GM21737 (cell line): ENCODE data around the gene NLGN1.

Experiments used
- ATAC-seq: cut with Tn5 transposase; IDR thresholded peaks from one replicate; pipeline ENCODE4 v1.9.1; 2021; ENCODE audit warnings: mild to moderate bottlenecking, moderate library complexity; ENCODE audit not compliant: unreplicated experiment

The NLGN1 gene

DNA sequence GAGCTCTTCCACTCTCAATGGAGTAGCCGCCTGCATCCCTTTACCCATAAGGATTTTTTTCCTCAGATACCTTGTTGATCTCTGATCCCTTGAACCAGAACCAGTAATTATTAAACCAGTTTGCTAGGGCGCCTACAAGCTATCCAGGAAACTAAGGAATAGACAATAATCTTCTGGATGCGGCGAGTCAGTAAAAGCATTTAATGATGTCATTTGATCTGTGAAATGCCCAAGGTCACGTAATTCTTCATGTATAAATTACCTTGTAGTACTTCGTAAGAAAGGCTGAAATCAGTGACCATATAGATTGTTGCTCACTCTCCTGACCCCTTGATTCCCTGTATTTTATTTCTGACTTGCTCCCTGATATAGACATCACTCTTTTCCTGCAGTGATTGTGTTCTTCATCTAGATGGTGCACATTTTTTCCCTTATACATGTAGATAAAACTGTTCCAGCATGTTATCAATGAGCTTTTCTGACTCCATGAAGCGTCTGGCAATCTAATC is 913.0 kb downstream of the NLGN1 start:
- no peak for ATAC-seq

DNA sequence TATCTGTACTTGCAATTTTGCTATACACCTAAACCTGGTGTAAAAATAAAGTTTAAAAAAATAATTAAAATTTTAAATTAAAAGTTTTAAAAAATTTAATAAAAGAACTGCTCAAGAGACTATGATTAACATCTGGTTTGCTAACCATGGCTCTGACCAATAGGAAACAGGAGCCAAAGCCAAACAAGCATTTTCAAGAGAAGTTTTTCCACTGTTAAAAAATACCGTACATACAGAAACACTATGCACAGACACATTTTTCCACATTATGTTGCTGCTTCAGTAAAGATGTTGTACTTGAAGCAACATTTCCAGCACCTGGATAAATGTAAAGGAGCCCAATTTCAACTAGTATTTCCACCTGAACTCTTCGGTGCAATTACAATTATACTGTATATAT is 917.7 kb downstream of the NLGN1 start:
- no peak for ATAC-seq

DNA sequence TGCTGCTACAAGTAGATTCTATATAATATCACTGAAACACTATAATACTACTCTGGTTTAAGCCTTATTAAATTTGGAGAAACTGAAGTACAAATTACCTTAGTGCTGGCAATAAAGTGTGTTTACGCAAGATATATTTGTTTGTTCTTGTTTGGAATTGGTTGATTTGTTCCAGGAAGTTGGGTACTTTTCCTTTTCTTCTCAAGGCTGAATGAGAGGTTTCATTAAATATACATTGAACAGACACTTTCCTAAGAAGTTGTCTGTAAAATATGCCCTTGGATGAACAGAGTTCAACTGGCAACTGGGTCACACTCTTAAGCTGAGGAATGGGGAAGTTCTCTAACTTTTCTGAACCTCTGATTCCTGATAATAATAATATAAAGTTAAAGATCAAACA is 919.5 kb downstream of the NLGN1 start:
- no peak for ATAC-seq

DNA sequence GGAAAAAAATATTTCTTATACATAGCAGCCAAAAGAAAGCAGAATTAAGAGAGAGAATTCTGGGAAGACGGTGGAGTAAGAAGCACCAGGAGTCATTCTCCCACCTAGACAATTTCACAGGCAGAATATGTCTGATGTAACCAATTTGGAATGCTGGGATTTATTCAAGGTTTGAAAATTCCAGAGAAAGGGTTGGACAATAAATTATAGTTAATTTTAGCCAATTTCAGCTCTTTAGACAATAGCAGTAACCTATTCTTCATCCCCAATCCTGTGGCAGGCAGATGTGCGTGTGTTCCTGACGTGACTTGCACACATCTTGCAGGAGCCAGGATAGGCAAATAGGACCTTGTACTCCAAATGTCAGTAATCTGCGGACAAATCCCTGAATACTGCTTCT is 920.6 kb downstream of the NLGN1 start:
- ATAC-seq = no peak

DNA sequence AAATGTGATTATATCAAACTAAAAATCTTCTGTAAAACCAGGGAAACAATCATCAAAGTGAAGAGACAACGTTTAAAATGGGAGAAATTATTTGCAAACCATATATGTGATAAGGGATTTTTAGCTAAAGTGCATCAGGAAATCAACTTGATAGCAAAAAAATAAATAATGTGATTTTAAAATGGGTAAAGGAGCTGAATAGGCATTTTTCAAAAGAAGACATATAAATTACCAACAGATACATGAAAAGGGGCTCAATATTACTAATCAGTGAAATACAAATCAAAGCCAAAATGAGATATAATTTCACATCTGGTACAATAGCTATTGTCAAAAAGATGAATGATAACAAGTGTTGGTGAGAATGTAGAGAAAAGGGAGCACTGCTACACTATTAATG is 924.0 kb downstream of the NLGN1 start:
- no peak for ATAC-seq

DNA sequence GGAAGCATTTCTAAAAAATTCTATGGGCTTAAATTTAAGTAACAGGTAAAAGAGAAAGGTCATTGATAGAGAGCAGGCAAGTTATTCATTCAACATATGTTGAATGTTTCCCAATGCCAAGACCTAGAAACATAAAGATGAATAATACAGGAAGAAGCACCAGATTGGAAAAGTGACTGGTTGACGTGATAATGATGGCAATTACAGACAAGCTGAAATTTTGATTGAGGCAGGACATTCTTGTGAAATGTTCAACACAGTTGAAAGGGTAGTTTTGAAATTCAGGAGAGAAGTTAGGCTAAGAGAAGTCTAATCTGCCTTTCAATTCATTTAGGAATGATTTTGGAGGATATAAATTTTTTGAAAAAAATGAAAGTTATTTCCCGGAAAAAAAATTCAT is 925.2 kb downstream of the NLGN1 start:
- no peak for ATAC-seq

DNA sequence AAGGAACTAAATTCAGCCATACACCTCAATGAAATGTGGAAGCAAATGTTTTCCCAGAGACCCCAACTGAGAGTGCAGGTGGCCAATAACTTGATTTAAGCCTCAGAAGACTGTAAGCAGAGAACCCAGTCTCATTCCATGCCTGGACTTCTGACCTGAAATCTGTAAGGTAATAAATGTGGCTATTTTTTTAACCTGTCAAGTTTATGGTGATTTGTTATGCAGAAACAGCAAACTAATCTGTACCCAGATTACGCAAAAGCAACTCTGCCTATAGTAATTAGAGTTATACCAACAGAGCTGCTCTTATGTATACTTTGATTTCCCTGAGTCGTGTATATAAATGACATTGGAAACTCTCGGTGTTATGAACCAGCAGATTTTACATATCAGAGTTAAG is 927.6 kb downstream of the NLGN1 start:
- ATAC-seq = no peak

DNA sequence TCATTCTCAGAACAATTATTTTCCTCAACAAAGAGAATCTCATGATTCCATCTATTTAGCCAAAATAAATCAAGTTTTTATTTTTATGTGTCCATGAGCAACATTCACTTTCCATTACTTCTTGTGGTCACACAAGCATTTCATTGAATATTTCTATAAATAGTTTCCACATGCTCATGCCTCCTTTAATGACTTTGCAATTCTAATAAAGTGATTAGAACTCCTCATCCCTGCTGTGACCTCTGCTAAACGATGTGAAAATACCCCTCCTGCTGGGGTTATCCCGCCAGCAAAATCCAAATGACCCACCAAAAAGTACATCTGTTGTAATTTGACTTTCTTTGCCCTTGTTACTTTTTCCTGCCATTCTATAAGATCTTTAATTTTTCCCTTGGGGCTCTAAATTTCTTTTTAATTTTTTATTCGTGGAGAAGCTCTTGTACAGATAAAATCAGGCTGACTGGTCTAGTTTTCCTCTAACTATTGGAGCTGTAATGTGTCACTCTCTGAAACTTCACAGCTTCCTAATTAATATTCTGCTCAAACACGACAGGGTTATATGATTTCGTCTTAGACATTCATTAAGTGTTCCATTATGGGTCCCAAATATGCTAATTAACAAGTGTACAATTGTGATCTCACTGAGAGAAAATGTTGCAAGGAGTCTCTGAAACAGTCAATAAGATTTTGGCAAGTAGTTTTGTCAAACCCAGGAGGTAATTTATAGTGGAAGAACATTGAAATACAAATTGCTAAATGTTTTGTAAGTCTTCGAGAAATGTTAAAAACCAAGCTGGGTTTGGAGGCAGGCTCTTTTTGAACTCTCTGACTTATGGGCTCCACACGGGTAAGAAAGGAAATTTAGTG is 928.5 kb downstream of the NLGN1 start:
- no peak for ATAC-seq

DNA sequence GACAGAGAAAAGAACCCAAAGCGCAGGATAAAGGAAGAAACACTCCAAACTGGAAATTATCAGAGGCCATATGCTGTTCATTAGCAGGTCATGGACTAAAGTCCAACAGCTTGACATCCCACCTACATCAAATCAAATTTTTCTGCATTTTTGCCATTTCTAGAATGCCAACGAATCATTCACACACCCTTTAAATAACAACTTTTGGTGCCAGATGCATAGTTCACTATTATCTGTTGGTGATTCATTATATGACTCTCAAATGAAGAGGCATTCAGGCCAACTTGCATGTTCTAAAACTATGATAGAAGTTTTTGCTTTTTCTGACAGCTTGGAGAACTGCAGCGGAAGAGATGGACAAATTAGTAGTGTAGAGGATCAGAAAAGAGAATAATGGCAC is 931.8 kb downstream of the NLGN1 start:
- ATAC-seq = no peak

DNA sequence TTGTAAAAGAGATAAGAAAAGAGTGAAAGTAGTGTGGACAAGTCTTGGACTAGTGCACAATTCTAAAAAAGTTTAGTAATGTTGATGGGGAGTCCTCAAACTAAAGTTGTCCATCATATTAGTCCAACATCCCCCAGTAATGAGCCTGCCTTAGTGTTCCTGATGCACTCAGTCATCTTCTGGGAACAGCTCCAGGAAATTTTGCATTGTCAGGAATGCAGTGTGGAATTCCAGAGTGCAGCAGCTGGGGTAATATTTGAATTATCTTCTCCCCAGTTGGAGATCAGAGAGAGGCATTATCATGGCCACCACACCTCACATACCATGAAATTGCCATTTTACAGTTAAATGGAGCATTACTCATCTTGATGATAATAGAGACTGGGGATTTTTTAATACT is 932.8 kb downstream of the NLGN1 start:
- no peak for ATAC-seq

DNA sequence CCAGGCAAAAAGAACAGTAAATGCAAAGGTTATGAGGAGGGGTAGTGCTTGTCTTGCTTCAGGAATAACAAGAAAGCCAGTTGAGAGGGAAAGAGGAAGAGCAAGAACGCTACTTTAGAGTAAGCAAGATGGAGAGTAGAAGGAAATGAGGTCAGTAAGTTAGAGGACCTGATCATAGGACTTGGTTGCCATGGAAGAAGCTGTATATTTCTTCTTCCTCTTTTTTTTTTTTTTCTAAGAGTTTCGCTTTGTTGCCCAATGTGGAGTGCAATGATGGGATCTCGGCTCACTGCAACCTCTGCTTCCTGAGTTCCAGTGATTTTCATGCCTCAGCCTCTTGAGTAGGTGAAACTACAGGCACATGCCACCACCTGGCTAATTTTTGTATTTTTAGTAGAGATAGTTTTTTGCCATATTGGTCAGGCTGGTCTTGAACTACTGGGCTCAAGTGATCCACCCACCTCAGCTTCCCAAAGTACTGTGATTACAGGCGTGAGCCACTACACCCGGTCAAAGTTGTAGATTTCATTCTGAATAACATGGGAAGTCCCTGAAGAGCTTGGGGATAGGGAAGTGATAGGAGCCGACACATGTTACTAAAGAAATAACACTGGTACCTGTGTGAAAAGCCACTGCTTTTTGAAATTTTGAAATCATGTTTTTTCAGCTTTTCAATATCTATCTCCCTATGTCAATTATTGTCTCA is 933.7 kb downstream of the NLGN1 start:
- no peak for ATAC-seq

DNA sequence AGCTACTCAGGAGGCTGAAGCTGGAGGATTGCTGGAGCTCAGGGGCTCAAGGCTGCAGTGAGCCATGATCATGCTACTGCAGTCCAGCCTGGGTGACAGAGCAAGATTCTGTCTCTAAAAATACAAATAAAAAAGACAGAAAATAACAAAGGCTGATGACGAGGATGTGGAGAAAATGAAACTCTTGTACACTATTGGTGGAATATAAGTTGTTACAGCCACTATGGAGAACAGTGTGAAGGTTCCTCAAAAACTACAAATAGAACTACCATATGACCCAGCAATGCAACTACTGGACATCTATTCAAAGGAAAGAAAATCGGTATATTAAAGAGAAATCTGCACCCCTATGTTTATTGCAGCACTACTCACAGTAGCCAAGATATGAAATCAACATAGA is 934.8 kb downstream of the NLGN1 start:
- ATAC-seq = no peak

DNA sequence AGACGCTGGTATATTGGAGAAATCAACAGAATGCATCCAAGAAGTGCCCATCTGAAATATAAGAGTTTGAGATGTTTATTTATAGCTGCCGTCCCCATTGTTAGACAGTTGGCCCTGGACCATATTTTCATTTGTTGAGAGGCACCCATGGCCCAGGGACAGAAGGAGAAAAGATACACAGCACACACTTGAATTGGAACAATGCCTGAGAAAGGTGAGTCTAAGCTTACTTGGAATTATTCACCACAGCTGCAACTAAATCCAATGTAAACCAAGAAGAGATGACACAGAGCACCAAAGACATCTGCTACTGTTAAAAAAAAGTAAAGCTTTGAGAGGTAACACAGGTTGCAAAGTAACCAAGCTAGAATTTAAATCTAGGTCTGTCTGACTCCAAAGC is 936.1 kb downstream of the NLGN1 start:
- no peak for ATAC-seq

DNA sequence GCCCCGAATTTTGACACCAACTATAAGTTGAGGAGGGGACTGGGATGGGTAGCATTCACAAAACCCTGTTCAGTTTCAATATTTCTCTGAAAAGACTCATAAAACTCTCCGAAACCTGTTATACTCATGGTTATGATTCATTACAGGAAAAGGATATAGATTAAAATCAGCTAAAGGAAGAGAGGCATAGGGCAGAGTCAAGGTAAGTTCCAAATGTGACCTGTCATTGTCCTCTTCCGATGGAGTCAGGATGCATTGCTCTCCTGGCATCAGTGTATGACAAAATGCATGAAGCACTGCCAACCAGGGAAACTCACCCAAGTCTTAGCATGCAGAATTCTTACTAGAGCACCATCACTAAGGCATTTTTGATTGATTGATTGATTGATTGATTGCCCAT is 936.6 kb downstream of the NLGN1 start:
- no peak for ATAC-seq

DNA sequence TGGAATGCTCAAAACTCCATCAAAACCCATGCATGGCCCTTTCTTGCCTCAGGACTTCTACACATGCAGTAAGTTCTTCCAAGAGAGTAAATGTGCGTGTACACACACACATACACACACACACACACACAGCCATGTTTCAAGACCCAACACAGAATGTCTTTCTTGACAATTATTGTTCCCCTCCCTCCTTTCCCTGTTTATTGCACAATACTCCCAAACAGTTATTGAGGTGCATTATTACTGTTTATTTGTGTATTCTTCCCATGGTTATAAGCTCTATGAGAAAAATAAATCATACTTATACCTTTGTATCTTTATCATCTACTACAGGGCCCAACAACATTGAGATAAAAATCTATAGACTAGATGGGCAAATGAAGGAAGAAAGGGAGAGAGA is 937.8 kb downstream of the NLGN1 start:
- ATAC-seq = no peak

DNA sequence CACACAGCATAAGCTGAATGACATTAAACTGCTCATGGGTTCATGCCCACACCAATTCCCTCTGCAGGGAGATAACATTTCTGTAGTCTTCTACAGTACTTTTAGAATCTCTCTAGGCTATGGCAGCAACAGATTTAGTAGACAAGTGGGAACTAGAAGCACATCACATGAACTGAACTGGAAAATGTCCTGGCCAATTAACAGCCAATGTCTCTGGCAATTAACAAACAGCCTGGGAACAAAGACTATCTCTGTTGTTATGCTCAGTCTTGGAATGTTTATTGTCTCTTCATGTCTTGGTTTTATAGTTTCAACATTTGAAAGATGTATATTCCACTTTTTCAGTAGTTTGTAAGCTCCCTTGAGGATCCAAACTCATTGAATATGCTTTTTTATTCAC is 938.4 kb downstream of the NLGN1 start:
- no peak for ATAC-seq
